ENCODE results near the gene LDB3.

Gene LDB3

GRCh38 chr10:86769991-86770390 lies 101.7 kb downstream of the LDB3 start:
- no peak for DNase-seq

- DNase-seq, result no peak
These were observed 102.2 kb downstream of the LDB3 start for GRCh38 chr10:86770412-86770960.

GRCh38 chr10:86773498-86773897 lies 105.2 kb downstream of the LDB3 start:
- DNase-seq, result no peak

GRCh38 chr10:86775056-86775869 lies 107.0 kb downstream of the LDB3 start:
- DNase-seq, result no peak

GRCh38 chr10:86775870-86776180 lies 107.5 kb downstream of the LDB3 start:
- no peak for DNase-seq

GRCh38 chr10:86779220-86780017 lies 111.1 kb downstream of the LDB3 start:
- DNase-seq, result no peak

- DNase-seq, result no peak
These were observed 114.5 kb downstream of the LDB3 start for GRCh38 chr10:86782701-86783418.

GRCh38 chr10:86785037-86785436 lies 116.7 kb downstream of the LDB3 start:
- no peak for DNase-seq

Measured in activated naive CD4-positive, alpha-beta T cell treated with anti-CD3 and anti-CD28 coated beads, Interleukin-2, amount 50 U/mL, for 16 hours (primary cell).